Panc1 (cell line): Measurements from ENCODE around the gene TSPAN33. TPM values are rescaled to one million over a fixed set of nuclear protein-coding genes. Genes with fewer than 3 reads are reported as not detected.

Experiments used
- ATAC-seq: fragments of 200-7000 bp; cut with Tn5 transposase; 2 replicates; pipeline ENCODE4 v1.9.1; 2020; ENCODE audit warnings: mild to moderate bottlenecking, moderate library complexity
- BruUV-seq: library from RNA; stranded (reverse); fragments of 400-500 nt; replicated peaks from 2 replicates; lab custom pipeline; 2021; lab: Mats Ljungman, UMichigan
- CTCF ChIA-PET: fragments of 300-600 bp; sonication (Branson Sonifier 250); formaldehyde crosslinking; loops from one replicate; lab custom pipeline; 2022; ENCODE audit warnings: antibody characterized with exemption; lab: Charles Lee
- POLR2A ChIA-PET: fragments of 300-600 bp; sonication (Branson Sonifier 250); formaldehyde crosslinking; loops from one replicate; lab custom pipeline; 2022; ENCODE audit warnings: antibody characterized with exemption; lab: Charles Lee
- DNase-seq: peaks from one replicate; pipeline ENCODE4 v3.0.0-alpha.2; 2010; ENCODE audit warnings: low read depth, low spot score
- H3K27ac ChIP-seq: 2 replicates; pipeline ENCODE4 v1.5.1; 2011; ENCODE audit warnings: mild to moderate bottlenecking, low read length, inconsistent platforms
- H3K27me3 ChIP-seq: fragments of 200-500 bp; sonication (Bioruptor generic); 2 replicates; pipeline ENCODE4 v1.6.0; 2014; ENCODE audit warnings: low read length, inconsistent platforms; ENCODE audit not compliant: control insufficient read depth, insufficient read depth
- H3K36me3 ChIP-seq: fragments of 200-500 bp; sonication (Bioruptor generic); 2 replicates; pipeline ENCODE4 v1.5.1; 2014; ENCODE audit warnings: inconsistent platforms, mild to moderate bottlenecking, low read length, moderate library complexity; ENCODE audit not compliant: control insufficient read depth, insufficient read depth
- H3K4me1 ChIP-seq: 2 replicates; pipeline ENCODE4 v1.5.1; 2011; ENCODE audit warnings: inconsistent platforms, mild to moderate bottlenecking, low read length, moderate library complexity; ENCODE audit not compliant: control insufficient read depth, insufficient read depth
- H3K4me3 ChIP-seq, 2 experiments: 2 replicates each; pipeline ENCODE4 v1.5.1; 2011 to 2012; ENCODE audit warnings: low read depth in 2 of 2, low read length in 2 of 2, mild to moderate bottlenecking in 2 of 2, inconsistent platforms in 1 of 2, moderate library complexity in 1 of 2
- H3K9me3 ChIP-seq: fragments of 200-500 bp; sonication (Bioruptor generic); 2 replicates; pipeline ENCODE4 v1.5.1; 2014; ENCODE audit warnings: low read depth, mild to moderate bottlenecking, inconsistent platforms, low read length, moderate library complexity; ENCODE audit not compliant: control insufficient read depth, insufficient read depth
- POLR2AphosphoS5 ChIP-seq: IDR thresholded peaks from 2 replicates; pipeline ENCODE4 v1.6.1; 2012; ENCODE audit warnings: mild to moderate bottlenecking, low read depth, low read length, moderate library complexity
- SIN3A ChIP-seq: IDR thresholded peaks from 2 replicates; pipeline ENCODE4 v1.6.1; 2012; ENCODE audit warnings: low read depth, mild to moderate bottlenecking, low read length, moderate library complexity, borderline replicate concordance; ENCODE audit not compliant: insufficient read depth
- TCF7L2 ChIP-seq: IDR thresholded peaks from 2 replicates; pipeline ENCODE4 v1.6.1; 2011; ENCODE audit warnings: mild to moderate bottlenecking, low read depth, low read length, inconsistent platforms
- in situ Hi-C: cut with HindIII; loops from 2 replicates; pipeline ENCODE4 v1.10.0; 2016; ENCODE audit warnings: low sequenced_read_pairs, low pct_unique_long_range_greater_than_20kb
- intact Hi-C: fragments of 100-400 bp; cut with micrococcal nuclease; formaldehyde crosslinking; loops from one replicate; pipeline ENCODE4 v1.10.0; 2022; ENCODE audit not compliant: unreplicated experiment
- total RNA-seq: library from RNA; stranded (reverse); gene quantifications from one replicate; pipeline ENCODE4 v1.2.1, GENCODE V29; 2021; ENCODE audit not compliant: unreplicated experiment
- TF ChIP-seq, protein P1 (sequence below): fragments of 450-650 bp; IDR thresholded peaks from 2 replicates; pipeline ENCODE4 v1.5.1; 2017; ENCODE audit warnings: mild to moderate bottlenecking
- TF ChIP-seq, protein P2 (sequence below), 2 experiments: IDR thresholded peaks; 2 replicates each; pipeline ENCODE4 v1.6.1; 2011 to 2012; ENCODE audit warnings: low read depth in 2 of 2, control low read depth in 1 of 2, low read length in 1 of 2, mild to moderate bottlenecking in 1 of 2, moderate library complexity in 1 of 2; ENCODE audit not compliant: insufficient read depth in 1 of 2

TSPAN33 gene
- total RNA-seq, 1 experiment from 2014 or later = 5.4 TPM

DNA sequence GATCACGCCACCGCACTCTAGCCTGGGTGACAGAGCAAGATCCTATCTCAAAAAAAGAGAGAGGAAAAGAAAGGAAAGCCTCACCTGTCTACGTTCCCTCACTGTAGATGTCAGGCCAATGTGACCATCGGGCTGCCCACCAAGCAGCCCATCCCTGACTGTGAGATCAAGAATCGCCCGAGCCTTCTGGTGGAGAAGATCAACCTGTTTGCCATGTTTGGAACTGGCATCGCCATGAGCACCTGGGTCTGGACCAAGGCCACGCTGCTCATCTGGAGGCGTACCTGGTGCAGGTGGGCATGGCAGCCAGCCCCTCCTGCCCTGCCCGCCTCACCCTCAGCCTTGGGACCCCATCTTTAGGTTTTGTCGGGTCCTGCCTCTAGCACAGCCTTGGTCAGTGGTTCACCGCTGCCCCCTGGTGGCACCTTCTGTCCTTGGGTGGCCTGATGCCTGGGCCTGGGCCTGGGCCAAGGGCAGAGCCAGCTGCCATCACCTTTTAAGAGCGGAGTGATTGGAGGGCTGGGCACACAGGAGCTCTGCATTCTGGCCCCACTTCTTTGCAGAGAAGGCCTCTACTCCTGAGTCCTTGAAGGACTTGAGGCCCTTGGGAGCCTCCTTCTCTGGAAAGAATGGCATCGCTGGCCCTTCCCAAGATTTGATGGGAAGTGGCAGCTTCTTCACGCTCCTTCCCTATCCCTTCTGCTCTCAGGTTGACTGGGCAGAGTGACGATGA is 65.9 kb downstream of the TSPAN33 start:
- DNase-seq (no peak), ATAC-seq (peak; percentile 89)
- in situ Hi-C loops = no loop called here
- H3K9me3 ChIP-seq = no peaks in the 10 kb centered on the region
- intact Hi-C loops = loop anchor here (1.0 kb wide), 1 partner anchor 46 kb away; no protein-coding TSS in a partner anchor
- H3K27me3 ChIP-seq = no peaks in the 10 kb centered on the region
- H3K4me3 ChIP-seq = no peak overlapping the region
- H3K36me3 ChIP-seq = no peaks in the 10 kb centered on the region
- H3K27ac ChIP-seq = no peak overlapping the region
- no peaks in the 10 kb centered on the region; the same call in 1 of the 2 replicates for H3K4me1 ChIP-seq
- ChIA-PET POLR2A (no interaction called here), CTCF (interaction anchor here (0.7 to 2.4 kb wide), 3 partner anchors 16 to 88 kb away, joined by 3 to 29 read pairs (median 3); no protein-coding TSS in a partner anchor)
- BruUV-seq = no TSS peak
- TF ChIP-seq POLR2AphosphoS5 (no peak), SIN3A (no peak), TCF7L2 (no peak)
- TF ChIP-seq, protein P1, sequence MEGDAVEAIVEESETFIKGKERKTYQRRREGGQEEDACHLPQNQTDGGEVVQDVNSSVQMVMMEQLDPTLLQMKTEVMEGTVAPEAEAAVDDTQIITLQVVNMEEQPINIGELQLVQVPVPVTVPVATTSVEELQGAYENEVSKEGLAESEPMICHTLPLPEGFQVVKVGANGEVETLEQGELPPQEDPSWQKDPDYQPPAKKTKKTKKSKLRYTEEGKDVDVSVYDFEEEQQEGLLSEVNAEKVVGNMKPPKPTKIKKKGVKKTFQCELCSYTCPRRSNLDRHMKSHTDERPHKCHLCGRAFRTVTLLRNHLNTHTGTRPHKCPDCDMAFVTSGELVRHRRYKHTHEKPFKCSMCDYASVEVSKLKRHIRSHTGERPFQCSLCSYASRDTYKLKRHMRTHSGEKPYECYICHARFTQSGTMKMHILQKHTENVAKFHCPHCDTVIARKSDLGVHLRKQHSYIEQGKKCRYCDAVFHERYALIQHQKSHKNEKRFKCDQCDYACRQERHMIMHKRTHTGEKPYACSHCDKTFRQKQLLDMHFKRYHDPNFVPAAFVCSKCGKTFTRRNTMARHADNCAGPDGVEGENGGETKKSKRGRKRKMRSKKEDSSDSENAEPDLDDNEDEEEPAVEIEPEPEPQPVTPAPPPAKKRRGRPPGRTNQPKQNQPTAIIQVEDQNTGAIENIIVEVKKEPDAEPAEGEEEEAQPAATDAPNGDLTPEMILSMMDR = peak; percentile 94
- TF ChIP-seq, protein P2, sequence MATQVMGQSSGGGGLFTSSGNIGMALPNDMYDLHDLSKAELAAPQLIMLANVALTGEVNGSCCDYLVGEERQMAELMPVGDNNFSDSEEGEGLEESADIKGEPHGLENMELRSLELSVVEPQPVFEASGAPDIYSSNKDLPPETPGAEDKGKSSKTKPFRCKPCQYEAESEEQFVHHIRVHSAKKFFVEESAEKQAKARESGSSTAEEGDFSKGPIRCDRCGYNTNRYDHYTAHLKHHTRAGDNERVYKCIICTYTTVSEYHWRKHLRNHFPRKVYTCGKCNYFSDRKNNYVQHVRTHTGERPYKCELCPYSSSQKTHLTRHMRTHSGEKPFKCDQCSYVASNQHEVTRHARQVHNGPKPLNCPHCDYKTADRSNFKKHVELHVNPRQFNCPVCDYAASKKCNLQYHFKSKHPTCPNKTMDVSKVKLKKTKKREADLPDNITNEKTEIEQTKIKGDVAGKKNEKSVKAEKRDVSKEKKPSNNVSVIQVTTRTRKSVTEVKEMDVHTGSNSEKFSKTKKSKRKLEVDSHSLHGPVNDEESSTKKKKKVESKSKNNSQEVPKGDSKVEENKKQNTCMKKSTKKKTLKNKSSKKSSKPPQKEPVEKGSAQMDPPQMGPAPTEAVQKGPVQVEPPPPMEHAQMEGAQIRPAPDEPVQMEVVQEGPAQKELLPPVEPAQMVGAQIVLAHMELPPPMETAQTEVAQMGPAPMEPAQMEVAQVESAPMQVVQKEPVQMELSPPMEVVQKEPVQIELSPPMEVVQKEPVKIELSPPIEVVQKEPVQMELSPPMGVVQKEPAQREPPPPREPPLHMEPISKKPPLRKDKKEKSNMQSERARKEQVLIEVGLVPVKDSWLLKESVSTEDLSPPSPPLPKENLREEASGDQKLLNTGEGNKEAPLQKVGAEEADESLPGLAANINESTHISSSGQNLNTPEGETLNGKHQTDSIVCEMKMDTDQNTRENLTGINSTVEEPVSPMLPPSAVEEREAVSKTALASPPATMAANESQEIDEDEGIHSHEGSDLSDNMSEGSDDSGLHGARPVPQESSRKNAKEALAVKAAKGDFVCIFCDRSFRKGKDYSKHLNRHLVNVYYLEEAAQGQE (IDR thresholded peaks at IDR 0.05; ENCODE audit: insufficient read depth in 1 of 2, low read depth in 2 of 2, low read length in 1 of 2) = no peak

DNA sequence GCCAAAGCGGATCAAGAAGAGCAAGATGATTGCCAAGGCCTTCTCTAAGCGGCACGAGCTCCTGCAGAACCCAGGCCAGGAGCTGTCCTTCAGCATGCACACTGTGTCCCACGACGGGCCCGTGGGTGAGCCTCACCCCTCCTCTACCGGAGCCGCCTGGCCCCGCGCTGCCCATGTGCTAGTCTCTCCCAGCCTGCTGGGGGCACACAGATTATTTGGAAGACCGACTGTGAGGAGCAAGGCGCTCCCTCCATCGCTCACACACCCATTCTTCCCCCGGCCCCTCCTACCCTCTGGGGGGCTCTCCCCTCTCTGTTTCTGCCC is 66.4 kb downstream of the TSPAN33 start:
- POLR2A ChIA-PET = no interaction called here
- in situ Hi-C loops = no loop called here

More for the DNA sequence above, 66.4 kb downstream of the TSPAN33 start:
- intact Hi-C loops = loop anchor here (1.0 kb wide), 1 partner anchor 47 kb away; no protein-coding TSS in a partner anchor
- Histone ChIP-seq H3K4me1 (no peaks in the 10 kb centered on the region; the same call in 1 of the 2 replicates), H3K36me3 (no peaks in the 10 kb centered on the region), H3K4me3 (no peak overlapping the region), H3K9me3 (no peaks in the 10 kb centered on the region), H3K27me3 (no peaks in the 10 kb centered on the region), H3K27ac (no peak overlapping the region)
- no peak for ATAC-seq
- CTCF ChIA-PET = interaction anchor here (0.7 to 2.4 kb wide), 3 partner anchors 17 to 87 kb away, joined by 3 to 29 read pairs (median 3); no protein-coding TSS in a partner anchor
- no peak for DNase-seq
- TF ChIP-seq SIN3A (no peak), TCF7L2 (no peak), POLR2AphosphoS5 (no peak)
- TF ChIP-seq, protein P2 (IDR thresholded peaks at IDR 0.05; ENCODE audit: insufficient read depth in 1 of 2, low read depth in 2 of 2, low read length in 1 of 2) = no peak
- TF ChIP-seq, protein P1 = no peak
- no TSS peak for BruUV-seq
